Caco-2 (cell line): Measurements from ENCODE around the gene CDC42SE2. TPM values are rescaled to one million over a fixed set of nuclear protein-coding genes. Genes with fewer than 3 reads are reported as not detected.

ENCODE experiments used
- BruUV-seq: library from RNA; stranded (reverse); fragments of 400-500 nt; replicated peaks from 2 replicates; lab custom pipeline; 2021; lab: Mats Ljungman, UMichigan
- CTCF ChIA-PET: fragments of 300-600 bp; sonication (Branson Sonifier 250); formaldehyde crosslinking; loops from one replicate; lab custom pipeline; 2022; ENCODE audit warnings: antibody characterized with exemption; lab: Charles Lee
- POLR2A ChIA-PET: fragments of 300-600 bp; sonication (Branson Sonifier 250); formaldehyde crosslinking; loops from one replicate; lab custom pipeline; 2022; ENCODE audit warnings: antibody characterized with exemption; lab: Charles Lee
- DNase-seq, 2 experiments: peaks; one replicate each; pipeline versions ENCODE4 v3.0.0 to v3.0.0-alpha.2; 2020 to 2022
- H3K27me3 ChIP-seq: replicated peaks from 2 replicates; pipeline ENCODE4 v1.6.0; 2011; ENCODE audit warnings: low read length; ENCODE audit not compliant: control insufficient read depth, insufficient read depth
- H3K36me3 ChIP-seq: 2 replicates; pipeline ENCODE4 v1.5.1; 2011; ENCODE audit warnings: low read length; ENCODE audit not compliant: control insufficient read depth, insufficient read depth
- H3K4me1 ChIP-seq: fragments of 250-450 bp; sonication (Bioruptor Pico); 2 replicates; pipeline ENCODE4 v1.5.1; 2020; ENCODE audit warnings: mild to moderate bottlenecking
- H3K4me3 ChIP-seq: 2 replicates; pipeline ENCODE4 v1.5.1; 2011; ENCODE audit warnings: low read depth, mild to moderate bottlenecking, control low read depth, low read length
- H3K9me3 ChIP-seq: fragments of 250-450 bp; sonication (Bioruptor Pico); 2 replicates; pipeline ENCODE4 v1.5.1; 2020; ENCODE audit warnings: mild to moderate bottlenecking, moderate library complexity
- H3K27ac Mint-ChIP-seq: one replicate; pipeline ENCODE4 v1.8.0; 2022; ENCODE audit warnings: mixed read lengths; ENCODE audit not compliant: unreplicated experiment
- H3K27me3 Mint-ChIP-seq: one replicate; pipeline ENCODE4 v1.8.0; 2022; ENCODE audit warnings: mixed read lengths; ENCODE audit not compliant: insufficient read depth, unreplicated experiment
- H3K36me3 Mint-ChIP-seq: one replicate; pipeline ENCODE4 v1.8.0; 2022; ENCODE audit warnings: mild to moderate bottlenecking, mixed read lengths; ENCODE audit not compliant: insufficient read depth, unreplicated experiment
- H3K4me1 Mint-ChIP-seq: one replicate; pipeline ENCODE4 v1.8.0; 2022; ENCODE audit warnings: low read depth, mixed read lengths; ENCODE audit not compliant: unreplicated experiment
- H3K4me3 Mint-ChIP-seq: one replicate; pipeline ENCODE4 v1.8.0; 2022; ENCODE audit warnings: mild to moderate bottlenecking, moderate library complexity, mixed read lengths; ENCODE audit not compliant: unreplicated experiment
- H3K9me3 Mint-ChIP-seq: one replicate; pipeline ENCODE4 v1.8.0; 2022; ENCODE audit warnings: mixed read lengths; ENCODE audit not compliant: unreplicated experiment
- CTCF ChIP-seq, 2 experiments: fragments of 200-600 bp in 1 of 2; IDR thresholded peaks; 1 replicate in 1 of 2; 2 replicates in 1 of 2; pipeline versions ENCODE4 v1.5.1 to v1.8.0; 2011 to 2022; ENCODE audit warnings: antibody characterized with exemption in 1 of 2, control low read depth in 1 of 2, inconsistent platforms in 1 of 2, low read depth in 1 of 2, low read length in 1 of 2, mild to moderate bottlenecking in 1 of 2, moderate library complexity in 1 of 2; ENCODE audit not compliant: insufficient read depth in 1 of 2, severe bottlenecking in 1 of 2, unreplicated experiment in 1 of 2
- intact Hi-C: fragments of 100-400 bp; cut with micrococcal nuclease; formaldehyde crosslinking; loops from one replicate; pipeline ENCODE4 v1.10.0; 2022; ENCODE audit not compliant: unreplicated experiment
- total RNA-seq: library from RNA; stranded (reverse); gene quantifications from 2 replicates; pipeline ENCODE4 v1.2.3, GENCODE V29; 2022

Gene CDC42SE2
- total RNA-seq, 1 experiment from 2014 or later = 39.4 TPM

DNA sequence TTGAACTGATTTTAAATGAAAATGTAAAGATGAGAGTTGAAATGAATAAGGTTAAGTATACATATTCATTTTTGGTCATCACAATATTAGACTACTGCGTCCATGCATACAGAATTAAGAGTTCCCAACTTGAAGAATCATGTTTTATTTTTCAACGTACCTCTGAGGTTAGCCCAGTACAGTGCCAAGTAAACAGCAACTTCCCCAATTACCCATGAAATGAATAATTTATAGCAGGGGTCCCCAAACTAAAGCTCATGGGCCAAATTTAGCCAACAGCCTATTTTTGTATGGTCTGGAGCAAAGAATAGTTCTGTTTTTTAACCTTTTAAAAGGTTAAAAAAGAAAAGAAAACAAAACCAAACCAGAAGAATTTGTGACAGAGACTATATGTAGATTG is 167.9 kb downstream of the CDC42SE2 start:
- Histone ChIP-seq H3K36me3 (peaks cover 1% of the 10 kb centered on the region), H3K4me1 (no peaks in the 10 kb centered on the region), H3K9me3 (no peaks in the 10 kb centered on the region; the same call in 1 of the 2 replicates), H3K4me3 (no peak overlapping the region), H3K27me3 (no peaks in the 10 kb centered on the region)
- no peak for TF ChIP-seq CTCF (IDR thresholded peaks at IDR 0.05; ENCODE audit: insufficient read depth in 1 of 2, low read depth in 1 of 2, low read length in 1 of 2, severe bottlenecking in 1 of 2, unreplicated experiment in 1 of 2)
- DNase-seq = no peak
- peaks cover 43% of the 10 kb centered on the region for H3K36me3 Mint-ChIP-seq
- POLR2A ChIA-PET = no interaction called here
- BruUV-seq = no TSS peak
- CTCF ChIA-PET = no interaction called here
- no peaks in the 10 kb centered on the region for H3K4me1 Mint-ChIP-seq
- intact Hi-C loops = no loop called here
- H3K4me3 Mint-ChIP-seq = no peak overlapping the region
- no peak overlapping the region for H3K27ac Mint-ChIP-seq
- H3K9me3 Mint-ChIP-seq = no peaks in the 10 kb centered on the region
- no peaks in the 10 kb centered on the region for H3K27me3 Mint-ChIP-seq

GRCh38 chr5:131433109-131433508 is 169.3 kb downstream of the CDC42SE2 start:
- Histone ChIP-seq H3K36me3 (peaks cover 1% of the 10 kb centered on the region), H3K4me3 (no peak overlapping the region), H3K4me1 (no peaks in the 10 kb centered on the region), H3K9me3 (no peaks in the 10 kb centered on the region; the same call in 1 of the 2 replicates), H3K27me3 (no peaks in the 10 kb centered on the region)
- DNase-seq = no peak
- ChIA-PET CTCF (no interaction called here), POLR2A (no interaction called here)
- H3K27me3 Mint-ChIP-seq = no peaks in the 10 kb centered on the region
- no peaks in the 10 kb centered on the region for H3K9me3 Mint-ChIP-seq
- H3K4me3 Mint-ChIP-seq = no peak overlapping the region
- intact Hi-C loops = no loop called here
- H3K27ac Mint-ChIP-seq = no peak overlapping the region
- no peaks in the 10 kb centered on the region for H3K4me1 Mint-ChIP-seq
- BruUV-seq = no TSS peak
- H3K36me3 Mint-ChIP-seq = peaks cover 43% of the 10 kb centered on the region
- TF ChIP-seq CTCF (IDR thresholded peaks at IDR 0.05; ENCODE audit: insufficient read depth in 1 of 2, low read depth in 1 of 2, low read length in 1 of 2, severe bottlenecking in 1 of 2, unreplicated experiment in 1 of 2) = no peak

GRCh38 chr5:131436081-131436480 is 172.2 kb downstream of the CDC42SE2 start:
- CTCF ChIA-PET = no interaction called here
- Histone ChIP-seq H3K9me3 (no peaks in the 10 kb centered on the region; the same call in 1 of the 2 replicates), H3K4me3 (no peak overlapping the region), H3K36me3 (peaks cover 1% of the 10 kb centered on the region), H3K27me3 (no peaks in the 10 kb centered on the region), H3K4me1 (no peaks in the 10 kb centered on the region)
- Mint-ChIP-seq H3K36me3 (peaks cover 46% of the 10 kb centered on the region), H3K27ac (no peak overlapping the region), H3K27me3 (no peaks in the 10 kb centered on the region), H3K9me3 (no peaks in the 10 kb centered on the region), H3K4me3 (no peak overlapping the region), H3K4me1 (no peaks in the 10 kb centered on the region)
- BruUV-seq = no TSS peak
- POLR2A ChIA-PET = no interaction called here
- no peak for DNase-seq
- intact Hi-C loops = no loop called here
- no peak for TF ChIP-seq CTCF (IDR thresholded peaks at IDR 0.05; ENCODE audit: insufficient read depth in 1 of 2, low read depth in 1 of 2, low read length in 1 of 2, severe bottlenecking in 1 of 2, unreplicated experiment in 1 of 2)
